Inflammatory macrophage (primary cell): ENCODE results near the gene SDK1.

ENCODE experiments used
- DNase-seq, 2 donors: peaks; one replicate each; pipeline ENCODE4 v3.0.0-alpha.2; 2020 to 2022

Gene SDK1

DNA sequence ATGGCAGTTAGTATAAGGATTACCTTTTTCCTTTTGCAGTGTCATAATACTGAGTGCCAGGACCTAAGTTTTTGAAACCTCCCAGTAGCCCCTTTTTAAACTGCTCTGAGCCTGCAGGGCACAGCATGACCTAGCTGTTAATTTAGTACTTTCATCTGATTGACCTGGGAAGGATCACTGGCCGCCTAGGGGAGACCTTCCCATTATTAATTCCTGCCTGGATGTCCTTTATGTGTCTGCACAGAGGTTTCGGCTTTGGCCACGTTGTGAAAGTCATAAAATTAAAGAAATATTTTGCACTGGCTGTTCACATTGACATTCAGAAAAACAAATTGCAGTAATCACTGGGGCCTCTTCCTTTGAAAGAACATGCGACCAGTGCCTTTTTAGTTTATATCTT, 290.2 kb downstream of the SDK1 start:
- DNase-seq, result no peak

DNA sequence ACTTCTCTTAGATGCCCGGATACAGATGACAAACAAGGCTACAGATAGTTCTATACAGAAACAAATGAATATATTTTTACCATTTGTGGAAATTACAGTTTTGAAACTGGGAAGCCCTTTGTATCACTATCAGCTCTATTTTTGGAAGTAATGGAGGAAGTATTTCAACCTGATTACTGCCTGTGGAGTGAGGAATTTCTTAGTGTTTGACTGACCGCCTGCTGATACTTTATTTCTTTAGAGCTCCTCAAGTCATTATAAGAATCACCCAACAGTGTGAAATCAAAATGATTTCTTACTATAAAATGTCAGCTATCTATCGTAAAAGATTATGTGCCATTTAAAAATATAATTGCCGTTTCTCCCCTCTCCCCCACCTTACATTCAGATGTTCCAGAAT, 290.9 kb downstream of the SDK1 start:
- DNase-seq, result no peak

DNA sequence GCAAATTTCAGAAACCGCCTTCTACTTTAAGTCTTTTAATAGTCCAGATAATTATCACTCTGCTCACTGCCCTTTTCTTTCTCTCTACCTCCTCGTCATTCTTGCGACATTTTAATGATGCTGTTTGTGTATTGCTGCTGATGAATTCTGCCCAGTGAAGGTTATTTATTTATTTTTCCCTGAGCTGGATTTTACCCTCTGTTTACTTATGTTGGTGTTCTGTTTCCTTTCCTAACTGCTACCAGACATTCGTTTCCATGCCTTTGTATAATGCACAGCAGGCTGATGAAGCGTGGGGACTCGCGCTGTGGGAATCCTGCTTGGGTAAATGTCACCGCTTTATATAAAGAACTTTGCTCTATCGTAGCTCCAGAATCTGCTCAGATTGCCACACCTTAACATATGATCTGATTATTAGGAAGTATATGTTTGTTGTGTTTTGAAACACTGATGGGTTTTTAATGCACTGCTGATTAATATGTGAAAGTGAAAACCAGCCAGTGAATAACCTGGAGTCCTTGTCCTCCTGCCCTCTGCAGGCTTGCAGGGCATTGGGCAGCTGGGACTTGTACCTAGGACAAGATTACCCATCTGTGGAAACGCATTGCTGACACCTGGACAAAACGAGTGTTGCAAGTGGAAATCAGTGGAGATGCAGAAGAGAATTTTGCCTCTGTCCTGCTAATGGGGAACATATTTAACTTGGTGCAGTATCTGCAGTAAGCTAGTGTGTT, 291.5 kb downstream of the SDK1 start:
- DNase-seq, result no peak

DNA sequence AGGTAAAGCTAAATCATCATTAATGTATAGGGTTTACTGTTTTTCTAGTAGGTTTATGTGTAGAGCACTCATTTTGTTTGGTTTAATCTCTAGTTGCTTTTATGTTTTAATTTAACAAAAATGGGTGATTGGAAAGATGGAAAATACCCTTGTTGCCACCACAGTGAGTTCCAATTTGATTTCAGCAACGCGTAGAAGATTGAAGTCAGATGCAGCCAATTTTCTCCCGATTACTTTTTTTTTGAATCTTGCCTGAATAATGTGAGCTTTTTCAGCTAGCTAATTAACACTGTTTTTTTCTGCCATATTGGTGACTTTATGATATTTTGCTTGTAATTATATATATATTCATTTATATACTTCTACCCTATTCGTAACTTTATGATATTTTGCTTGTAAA, 293.8 kb downstream of the SDK1 start:
- DNase-seq, result no peak

DNA sequence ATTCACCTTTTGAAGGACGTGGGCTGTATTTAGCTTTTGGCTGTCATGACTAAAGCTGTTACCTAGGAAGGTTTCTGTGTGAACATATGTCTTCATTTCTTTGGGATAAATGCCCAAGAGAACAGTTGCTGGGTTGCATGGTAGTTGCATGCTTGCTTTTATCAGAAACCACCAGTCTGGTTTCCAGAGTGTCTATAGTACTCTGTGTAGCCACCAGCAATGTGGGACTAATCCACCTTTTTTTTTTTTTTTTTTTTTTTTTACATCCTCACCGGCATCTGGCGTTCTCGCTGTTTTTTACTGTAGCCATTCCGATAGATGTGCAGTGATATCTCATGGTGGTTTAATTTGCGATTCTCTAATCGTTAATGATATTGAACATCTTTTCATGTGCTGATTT, 297.8 kb downstream of the SDK1 start:
- DNase-seq, result no peak

DNA sequence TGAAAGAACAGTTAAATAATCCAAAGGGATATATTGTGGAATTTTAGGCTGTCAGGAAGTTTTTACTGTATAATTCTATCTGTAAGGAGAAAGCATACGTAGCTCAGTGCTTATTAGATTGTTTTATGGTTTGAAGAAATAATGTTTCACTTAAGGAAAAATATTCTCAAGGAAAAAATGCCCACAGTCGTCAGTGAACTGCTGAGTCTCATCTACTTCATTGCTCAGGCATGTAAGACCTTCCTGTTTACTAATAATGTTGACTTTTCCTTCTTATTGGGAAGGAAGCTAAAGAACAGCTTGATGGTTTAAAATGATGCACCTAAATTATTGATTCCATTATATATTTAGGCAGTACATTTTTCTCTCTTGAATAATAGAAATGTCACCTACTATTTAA, 304.2 kb downstream of the SDK1 start:
- DNase-seq, result no peak

DNA sequence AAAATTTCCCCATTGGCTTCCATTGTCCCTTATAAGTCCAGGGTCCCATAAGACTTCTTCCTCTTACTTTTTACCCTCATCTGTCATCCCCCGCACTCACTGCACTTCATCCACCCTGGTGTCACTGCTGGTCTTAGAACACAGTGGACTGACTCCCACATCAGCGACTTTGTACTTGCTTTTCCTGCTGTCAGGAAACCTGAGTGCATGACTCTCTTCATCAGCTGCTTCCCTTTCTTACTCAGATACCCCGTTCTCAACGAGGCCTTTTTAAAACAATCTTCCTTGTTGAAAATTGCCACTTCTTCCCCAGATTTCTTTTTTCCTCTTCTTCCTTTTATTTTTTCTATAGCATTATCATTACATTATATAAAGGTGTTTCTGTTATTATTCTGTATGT, 305.4 kb downstream of the SDK1 start:
- no peak for DNase-seq

DNA sequence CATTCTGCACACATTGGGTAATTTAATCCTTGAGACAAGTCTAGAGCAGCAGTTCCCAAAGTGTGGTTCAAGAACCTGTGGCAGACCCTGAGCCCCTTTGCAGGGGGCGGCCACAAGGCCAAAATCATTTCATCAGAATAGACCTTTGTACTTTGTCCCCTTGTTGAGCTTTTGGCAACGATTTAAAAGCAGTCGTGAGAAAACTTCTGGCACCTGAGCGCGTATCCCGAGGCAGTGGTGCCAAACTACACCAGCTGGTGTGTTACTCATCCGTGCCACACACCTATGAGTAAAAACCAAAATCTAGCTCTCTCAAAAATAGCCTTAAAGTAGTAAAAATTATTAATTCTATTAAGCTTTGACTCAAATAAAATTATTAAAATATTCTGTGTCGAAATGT, 306.8 kb downstream of the SDK1 start:
- DNase-seq, result no peak

DNA sequence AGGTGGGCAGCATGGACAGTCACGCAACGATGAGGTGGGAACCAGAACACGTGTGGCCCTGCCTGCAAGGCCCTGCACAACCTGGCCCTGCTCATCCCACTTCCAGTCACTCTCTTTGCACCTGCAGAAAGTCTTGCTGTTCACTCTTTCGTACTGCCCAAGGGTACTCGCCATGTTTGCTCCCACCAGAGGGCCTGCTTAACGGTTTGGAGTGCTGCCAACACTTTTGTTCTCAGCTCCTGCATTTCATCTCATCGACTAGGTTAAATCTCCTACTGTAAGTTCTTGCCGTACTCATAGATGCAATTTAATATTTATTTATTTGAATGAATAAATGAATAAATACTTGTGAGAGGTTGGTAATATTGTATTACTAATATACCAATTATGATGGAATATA, 315.3 kb downstream of the SDK1 start:
- no peak for DNase-seq

DNA sequence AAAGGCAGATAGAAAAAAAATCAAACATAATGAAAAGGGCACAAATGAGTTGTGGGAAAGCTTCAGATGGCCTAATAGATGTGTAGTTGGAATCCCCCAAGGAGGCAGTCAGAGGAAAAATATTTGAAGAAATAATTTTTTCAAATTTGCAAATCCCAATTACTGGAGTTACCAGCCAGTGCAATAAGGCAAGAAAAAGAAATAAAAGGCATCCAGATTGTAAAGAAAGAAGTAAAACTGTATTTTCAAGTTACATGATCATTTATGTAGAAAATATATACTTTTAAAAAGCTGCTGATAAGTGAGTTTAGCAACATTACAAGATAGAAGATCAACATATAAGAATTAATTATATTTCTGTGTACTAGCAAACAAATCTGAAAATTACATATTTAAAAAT, 329.0 kb downstream of the SDK1 start:
- DNase-seq, result no peak

DNA sequence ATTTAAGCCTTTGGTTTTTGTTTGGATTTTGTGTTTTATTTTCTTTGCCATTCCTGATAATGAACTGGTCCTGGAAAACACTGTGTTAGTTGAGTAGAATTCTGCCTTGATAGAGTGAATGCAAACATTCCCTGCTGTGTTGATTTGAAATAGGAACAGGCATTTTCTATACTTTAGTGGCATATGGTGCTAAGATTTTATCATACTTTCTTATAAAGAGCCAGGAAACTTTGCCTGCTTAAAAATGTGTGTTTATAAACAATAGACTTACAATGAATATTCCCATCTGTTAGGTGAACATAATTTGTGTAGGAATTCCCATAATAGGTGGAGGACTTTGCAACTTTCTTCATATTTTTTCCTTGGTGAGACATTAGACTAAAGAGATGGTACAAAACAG, 333.3 kb downstream of the SDK1 start:
- DNase-seq, result no peak

DNA sequence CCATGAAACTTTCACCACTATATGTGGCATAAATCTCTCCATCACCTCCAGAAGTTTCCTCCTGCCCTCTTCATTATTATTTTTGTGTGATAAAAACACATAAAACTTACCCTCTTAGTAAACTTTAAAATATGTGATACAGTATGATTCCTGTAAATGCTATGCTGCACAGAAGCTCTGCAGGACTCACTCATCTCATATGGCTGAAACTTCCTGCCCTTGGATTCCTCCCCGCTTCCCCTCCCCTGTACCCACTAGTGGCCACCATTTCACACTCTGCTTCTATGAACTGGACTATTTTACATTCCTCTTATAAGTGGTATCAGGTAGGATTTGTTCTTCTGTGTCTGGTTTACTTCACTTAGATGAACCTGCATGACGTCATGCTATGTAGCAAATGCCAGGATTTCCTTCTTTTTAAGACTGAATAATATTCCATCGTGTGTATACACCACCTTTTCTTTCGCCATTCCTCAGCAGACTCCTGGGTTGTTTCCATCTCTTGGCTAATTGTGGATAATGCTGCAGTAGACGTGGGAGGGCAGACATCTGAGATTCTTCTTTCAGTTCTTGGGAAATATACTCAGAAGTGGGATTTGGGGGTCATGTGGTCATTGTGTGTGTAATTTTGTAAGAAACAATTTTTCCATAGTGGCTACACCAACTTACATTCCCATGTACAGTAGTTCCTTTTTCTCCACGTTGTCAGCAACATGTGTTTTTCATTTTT, 335.2 kb downstream of the SDK1 start:
- no peak for DNase-seq

DNA sequence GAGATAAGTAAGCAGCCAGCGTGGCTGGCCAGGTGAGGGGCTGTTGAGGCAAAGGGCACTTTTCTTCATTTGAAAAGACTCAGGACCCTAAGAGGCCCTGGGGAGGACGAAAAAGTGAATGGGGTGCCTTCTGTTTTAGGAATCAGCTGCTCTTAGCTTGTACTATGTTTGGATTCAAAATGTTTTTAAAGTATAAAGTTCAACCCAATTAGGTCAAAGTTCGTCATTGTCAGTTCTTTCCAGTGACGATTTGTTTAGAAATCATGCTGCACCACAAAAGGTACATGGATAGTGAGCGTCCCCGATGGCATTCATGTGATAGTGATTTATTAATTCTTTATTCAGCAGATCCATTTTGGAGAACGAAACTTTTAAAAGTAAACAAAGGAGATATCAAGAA, 338.2 kb downstream of the SDK1 start:
- no peak for DNase-seq

DNA sequence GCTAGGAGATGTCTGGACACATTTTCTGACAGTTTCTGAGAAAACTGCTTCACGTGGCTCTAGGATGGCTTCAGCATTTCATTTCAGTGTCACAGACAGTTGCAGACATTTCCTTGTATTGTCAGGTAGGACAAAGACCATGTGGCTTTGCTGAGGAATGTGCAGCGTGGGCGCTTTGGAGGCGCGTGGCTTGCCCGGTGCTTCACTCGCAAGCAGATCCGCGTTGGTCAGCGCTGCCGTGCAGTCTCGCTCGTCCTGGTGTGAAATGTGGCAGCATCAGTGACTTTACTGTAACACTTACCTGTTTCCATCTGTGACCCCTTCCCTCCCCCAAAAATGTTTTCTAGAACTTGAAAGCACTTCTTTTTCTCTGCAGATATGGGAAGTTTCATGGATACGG, 340.5 kb downstream of the SDK1 start:
- no peak for DNase-seq

DNA sequence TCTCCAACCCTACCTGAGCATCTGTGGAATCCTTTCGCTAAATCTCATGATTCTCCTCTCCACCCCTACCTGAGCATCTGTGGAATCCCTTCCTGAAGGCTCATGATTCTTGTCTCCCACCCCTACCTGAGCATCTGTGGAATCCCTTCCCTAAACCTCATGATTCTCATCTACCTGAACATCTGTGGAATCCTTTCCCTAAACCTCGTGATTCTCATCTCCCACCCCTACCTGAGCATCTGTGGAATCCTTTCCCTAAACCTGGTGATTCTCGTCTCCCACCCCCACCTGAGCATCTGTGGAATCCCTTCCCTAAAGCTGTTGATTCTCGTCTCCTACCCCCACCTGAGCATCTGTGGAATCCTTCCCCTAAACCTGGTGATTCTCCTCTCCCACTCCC, 342.0 kb downstream of the SDK1 start:
- no peak for DNase-seq

DNA sequence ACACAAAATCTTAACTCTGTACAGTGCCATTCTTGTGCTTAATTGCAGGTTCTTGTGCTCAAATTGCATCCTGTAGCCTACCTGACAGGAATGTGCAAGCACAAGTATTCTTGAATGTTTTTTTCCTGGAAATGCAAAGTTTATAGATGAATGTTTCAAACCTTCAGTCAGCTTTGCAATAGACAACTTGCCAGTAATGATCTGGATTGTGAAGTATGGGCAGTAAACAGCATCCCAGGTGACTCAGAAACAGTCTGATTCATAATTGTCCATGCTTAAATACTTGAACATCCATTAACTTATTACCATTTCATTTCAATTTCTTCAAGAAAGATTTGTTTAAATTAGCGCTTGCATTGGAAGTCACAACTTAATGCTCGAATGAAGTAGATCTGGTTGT, 347.2 kb downstream of the SDK1 start:
- DNase-seq, result no peak

DNA sequence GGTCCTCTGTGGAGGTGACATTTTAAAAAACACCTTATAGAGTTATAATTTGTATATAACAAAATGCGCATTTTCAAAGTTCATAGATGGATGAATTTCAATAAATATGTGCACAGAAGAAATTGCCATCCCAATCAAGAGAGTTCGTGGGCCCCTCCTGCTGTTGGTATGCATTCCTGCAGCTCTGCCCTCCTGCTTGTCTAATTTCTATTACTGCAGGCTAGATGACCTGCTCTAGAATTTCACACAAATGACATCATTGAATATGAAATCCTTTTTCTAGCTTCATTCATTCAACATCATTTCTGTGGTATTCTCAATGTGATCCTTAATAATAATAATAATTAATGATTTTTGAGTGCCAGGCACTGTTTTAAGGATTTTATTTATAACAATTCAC, 348.2 kb downstream of the SDK1 start:
- DNase-seq, result no peak

DNA sequence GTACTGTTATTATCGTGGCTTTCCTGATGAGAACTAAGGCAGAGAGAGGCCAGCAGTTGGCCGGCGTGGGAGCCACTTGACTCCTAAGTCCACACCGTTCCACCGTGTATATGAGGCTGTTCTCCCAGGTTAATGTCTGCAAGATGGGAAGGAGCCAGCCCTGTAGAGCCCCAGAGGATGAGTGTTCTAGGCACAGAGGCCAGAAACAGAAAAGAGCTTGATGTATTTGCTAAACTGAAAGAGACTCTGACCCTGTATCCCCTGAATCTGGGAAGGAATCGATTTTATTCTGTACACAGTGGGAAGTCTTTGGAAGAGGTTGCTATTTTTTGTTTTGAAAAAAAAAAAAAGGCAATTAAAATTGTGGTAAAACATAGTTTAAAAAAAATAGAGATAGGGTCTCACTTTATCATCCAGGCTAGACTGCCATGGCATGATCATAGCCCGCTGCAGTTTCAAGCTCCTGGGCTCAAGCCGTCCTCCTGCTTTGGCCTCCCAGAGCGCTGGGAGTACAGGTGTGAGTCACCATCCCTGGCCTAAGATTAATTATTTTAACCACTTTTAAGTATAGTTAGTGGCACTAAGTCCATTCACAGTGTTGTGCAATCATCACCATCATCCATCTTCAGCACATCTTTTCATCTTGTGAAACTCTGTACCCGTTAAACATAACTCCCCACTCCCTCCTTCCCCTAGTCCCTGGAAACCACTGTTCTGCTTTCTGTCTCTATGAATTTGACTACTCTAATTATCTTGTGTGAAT, 348.8 kb downstream of the SDK1 start:
- no peak for DNase-seq

DNA sequence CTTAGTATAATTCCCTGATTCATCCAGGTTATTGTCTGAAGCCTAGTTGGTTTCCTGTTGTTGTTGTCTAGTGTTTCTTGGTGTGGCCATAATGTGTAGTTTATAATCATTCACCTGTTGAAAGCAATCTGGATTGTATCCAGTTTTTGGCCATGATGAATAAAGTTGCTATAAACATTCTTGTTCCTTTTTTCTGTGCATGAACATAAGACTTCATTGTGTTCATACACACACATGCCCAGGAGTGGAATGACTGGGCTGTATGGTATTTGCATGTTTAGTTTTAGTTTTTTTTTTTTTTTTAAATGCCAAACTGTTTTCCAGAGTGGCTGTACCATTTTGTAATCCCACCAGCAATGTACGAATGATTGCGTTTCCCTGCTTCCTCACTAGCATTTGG, 349.8 kb downstream of the SDK1 start:
- no peak for DNase-seq

DNA sequence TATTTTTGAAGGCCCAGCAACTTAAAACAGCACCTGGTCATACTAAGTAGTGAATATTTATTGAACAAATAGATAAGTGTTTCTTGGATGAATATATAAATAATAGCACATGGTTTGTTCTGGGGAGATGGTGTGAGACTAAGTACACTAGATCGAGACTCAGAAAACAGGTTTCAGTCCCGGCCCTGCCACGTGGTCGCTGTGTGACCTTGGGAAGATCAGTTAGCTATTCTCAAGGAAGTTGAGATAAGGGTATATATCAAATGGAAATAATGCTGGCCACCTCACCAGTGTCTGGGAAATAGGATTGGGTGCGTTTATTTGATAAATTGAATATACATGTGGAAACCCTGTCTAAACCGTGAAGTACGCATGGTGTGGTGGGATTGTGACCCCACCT, 354.6 kb downstream of the SDK1 start:
- no peak for DNase-seq

DNA sequence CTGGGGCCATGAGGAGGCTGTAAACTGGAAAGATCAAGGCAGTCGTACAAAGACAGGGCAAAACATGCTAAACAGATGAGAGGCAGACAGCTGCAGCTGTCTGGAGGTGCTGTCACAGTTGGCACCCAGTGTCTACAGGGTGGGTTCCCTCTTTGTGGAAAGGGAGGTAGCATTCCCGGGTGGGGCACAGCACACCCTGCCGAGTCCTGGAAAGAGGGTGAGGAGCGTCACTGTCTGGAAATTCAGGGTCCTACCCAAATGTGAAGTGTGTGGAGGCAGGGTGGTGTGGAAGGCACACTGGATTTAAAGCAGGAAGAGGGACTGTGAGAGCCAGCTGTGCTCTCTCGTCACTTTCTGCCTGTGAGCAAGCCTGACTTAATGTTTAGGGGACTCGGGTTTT, 356.2 kb downstream of the SDK1 start:
- no peak for DNase-seq

DNA sequence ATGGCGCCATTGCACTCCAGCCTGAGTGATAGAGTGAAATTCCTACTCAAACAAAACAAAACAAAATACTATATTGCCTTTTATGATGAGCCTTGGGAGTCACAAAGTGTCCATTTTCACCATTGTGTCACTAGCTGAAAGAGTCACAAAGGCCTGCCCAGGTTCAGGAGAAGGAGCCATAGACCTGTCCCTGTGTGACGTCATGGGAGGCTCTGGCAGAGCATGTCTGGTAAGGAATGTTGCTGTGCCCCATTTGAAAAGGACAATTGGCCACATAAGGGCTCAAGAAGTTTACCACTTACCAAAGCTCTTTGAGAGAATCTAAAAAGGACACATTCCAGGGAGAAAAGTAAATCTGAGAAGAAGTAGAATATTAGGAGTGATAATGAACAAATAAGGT, 367.7 kb downstream of the SDK1 start:
- no peak for DNase-seq

DNA sequence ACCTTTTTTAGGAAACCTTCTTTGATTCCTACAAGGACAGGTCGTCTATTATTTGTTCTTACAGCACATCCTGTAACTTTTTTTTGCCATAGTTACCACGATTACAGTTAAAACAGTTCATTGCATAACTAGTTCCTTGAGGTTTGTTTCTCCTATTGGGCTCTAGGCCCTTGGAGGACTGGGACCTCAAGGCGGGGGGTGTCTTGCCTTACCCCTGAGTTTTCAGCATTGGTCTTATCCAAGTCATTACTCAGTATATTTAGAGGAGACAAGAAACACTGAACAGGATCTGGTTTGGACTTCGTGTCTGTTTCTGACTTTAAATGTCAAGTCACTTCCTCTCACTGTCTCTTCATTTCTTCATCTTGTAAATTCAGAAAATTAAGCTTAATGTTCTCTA, 369.8 kb downstream of the SDK1 start:
- DNase-seq, result no peak

DNA sequence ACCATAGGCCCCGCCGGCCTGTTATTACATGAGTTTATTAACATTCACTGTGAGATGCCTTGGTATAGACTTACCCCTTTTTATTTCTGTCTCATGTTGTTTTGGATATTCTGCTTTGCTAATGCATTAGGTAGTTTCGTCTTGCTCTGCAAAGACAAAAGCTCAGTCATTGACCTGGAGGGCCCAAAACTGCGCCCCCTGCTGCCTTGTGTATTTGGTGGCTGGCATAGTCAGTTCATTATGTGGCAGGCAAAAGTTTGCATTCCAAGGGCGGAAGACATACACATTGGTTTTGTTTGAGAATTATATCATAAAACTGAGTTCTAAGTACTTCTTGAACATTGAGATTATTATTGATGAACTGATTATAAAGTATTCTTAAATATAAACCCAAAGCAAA, 372.5 kb downstream of the SDK1 start:
- DNase-seq, result no peak
